ENCODE data around the gene PPP4R3A. TPM values are rescaled to one million over a fixed set of nuclear protein-coding genes. Genes with fewer than 3 reads are reported as not detected.
"Not testable (repeated sequence)": the region's sequence is repeated elsewhere in the genome, so short reads cannot be mapped to it uniquely, and the experiment has no call there.

Gene PPP4R3A
- total RNA-seq, result 71.9 and 96.8 TPM in 2 replicates

- peak; percentile 87 for DNase-seq (ENCODE audit: low read depth, low spot score)
Observed at GRCh38 chr14:91510171-91511042, at the start of gene PPP4R3A. PPP4R3A (minus strand) TSS chr14:91510310; CDS start chr14:91509647, 663 bp downstream.

- DNase-seq (ENCODE audit: low read depth, low spot score), result no peak
Observed at GRCh38 chr14:91555531-91555930, 45.4 kb upstream of the PPP4R3A start.

GRCh38 chr14:91554535-91555332 lies 44.6 kb upstream of the PPP4R3A start:
- no peak for DNase-seq (ENCODE audit: low read depth, low spot score)

GRCh38 chr14:91548108-91548507 lies 38.0 kb upstream of the PPP4R3A start:
- DNase-seq (ENCODE audit: low read depth, low spot score), result no peak

GRCh38 chr14:91545946-91546716 lies 36.0 kb upstream of the PPP4R3A start:
- DNase-seq (ENCODE audit: low read depth, low spot score), result no peak

GRCh38 chr14:91545204-91545603 lies 35.1 kb upstream of the PPP4R3A start:
- no peak for DNase-seq (ENCODE audit: low read depth, low spot score)

- DNase-seq (ENCODE audit: low read depth, low spot score), result no peak
Observed at GRCh38 chr14:91536327-91536726, 26.2 kb upstream of the PPP4R3A start.

- not testable (repeated sequence) for DNase-seq (ENCODE audit: low read depth, low spot score)
Observed at GRCh38 chr14:91534059-91534458, 23.9 kb upstream of the PPP4R3A start.

GRCh38 chr14:91533623-91534022 lies 23.5 kb upstream of the PPP4R3A start:
- no peak for DNase-seq (ENCODE audit: low read depth, low spot score)

GRCh38 chr14:91523972-91524371 lies 13.9 kb upstream of the PPP4R3A start:
- DNase-seq (ENCODE audit: low read depth, low spot score), result no peak

GRCh38 chr14:91521061-91521640 lies 11.0 kb upstream of the PPP4R3A start:
- no peak for DNase-seq (ENCODE audit: low read depth, low spot score)

GRCh38 chr14:91520138-91520537 lies 10.0 kb upstream of the PPP4R3A start:
- DNase-seq (ENCODE audit: low read depth, low spot score), result no peak

GRCh38 chr14:91519239-91520036 lies 9.3 kb upstream of the PPP4R3A start:
- no peak for DNase-seq (ENCODE audit: low read depth, low spot score)

- no peak for DNase-seq (ENCODE audit: low read depth, low spot score)
Observed at GRCh38 chr14:91516663-91517388, 6.7 kb upstream of the PPP4R3A start.

GRCh38 chr14:91515979-91516378 lies 5.9 kb upstream of the PPP4R3A start:
- DNase-seq (ENCODE audit: low read depth, low spot score), result no peak

- DNase-seq (ENCODE audit: low read depth, low spot score), result no peak
Observed at GRCh38 chr14:91511043-91511383, 903 bp upstream of the PPP4R3A start.

GRCh38 chr14:91509878-91510170 lies 286 bp downstream of the PPP4R3A start:
- DNase-seq (ENCODE audit: low read depth, low spot score), result no peak

GRCh38 chr14:91509083-91509877 lies 830 bp downstream of the PPP4R3A start:
- no peak for DNase-seq (ENCODE audit: low read depth, low spot score)

- no peak for DNase-seq (ENCODE audit: low read depth, low spot score)
Observed at GRCh38 chr14:91508105-91508504, 2.0 kb downstream of the PPP4R3A start.
